Measurements from ENCODE around the gene WIPI1.
"Not testable (repeated sequence)": the region's sequence is repeated elsewhere in the genome, so short reads cannot be mapped to it uniquely, and the experiment has no call there.

WIPI1 gene

DNA sequence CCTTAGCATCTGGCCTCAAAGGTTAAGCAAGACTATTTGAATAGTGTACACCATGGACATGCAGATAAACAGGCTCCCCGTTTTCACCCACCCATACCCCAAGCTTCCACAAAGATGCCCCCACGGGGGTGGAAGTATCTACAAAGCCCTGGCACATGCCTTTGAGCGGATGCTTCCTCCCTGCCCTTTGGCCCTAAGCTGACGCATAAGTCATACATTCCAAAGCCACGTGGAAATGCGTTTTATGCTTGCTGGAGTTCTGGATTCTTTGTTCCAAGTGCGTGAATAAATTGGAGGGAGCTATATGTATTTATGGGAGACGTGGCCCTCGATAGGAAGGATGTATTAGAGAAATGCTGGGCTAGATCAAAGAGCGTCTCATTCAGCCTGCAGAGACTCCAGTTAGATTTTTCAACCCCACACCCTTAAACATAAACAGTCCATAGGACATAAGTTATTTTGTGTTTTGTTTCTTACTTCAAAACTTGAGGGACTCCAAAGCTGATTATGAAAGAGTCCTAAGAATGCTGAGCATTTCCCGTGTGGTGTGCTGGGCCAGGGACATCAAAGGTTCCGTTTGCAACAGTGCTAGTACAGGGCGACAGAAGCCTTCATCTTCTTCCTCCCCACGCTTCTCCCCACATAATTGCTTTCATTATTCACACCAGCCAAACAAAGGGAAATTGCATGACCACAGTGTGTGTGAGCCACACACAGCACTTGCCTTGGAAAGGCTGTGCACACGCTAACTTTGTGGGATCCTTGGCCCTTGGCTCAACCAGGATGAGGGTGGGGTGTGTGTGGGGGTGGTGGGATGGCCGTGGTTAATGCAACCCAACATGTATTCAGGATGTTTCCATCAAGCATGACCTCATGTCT lies 73.6 kb downstream of the WIPI1 start:
- DNase-seq: peak in 1 of 2 experiments; percentile 30

GRCh38 chr17:68383120-68383442 lies 74.2 kb downstream of the WIPI1 start:
- no peak for DNase-seq

DNA sequence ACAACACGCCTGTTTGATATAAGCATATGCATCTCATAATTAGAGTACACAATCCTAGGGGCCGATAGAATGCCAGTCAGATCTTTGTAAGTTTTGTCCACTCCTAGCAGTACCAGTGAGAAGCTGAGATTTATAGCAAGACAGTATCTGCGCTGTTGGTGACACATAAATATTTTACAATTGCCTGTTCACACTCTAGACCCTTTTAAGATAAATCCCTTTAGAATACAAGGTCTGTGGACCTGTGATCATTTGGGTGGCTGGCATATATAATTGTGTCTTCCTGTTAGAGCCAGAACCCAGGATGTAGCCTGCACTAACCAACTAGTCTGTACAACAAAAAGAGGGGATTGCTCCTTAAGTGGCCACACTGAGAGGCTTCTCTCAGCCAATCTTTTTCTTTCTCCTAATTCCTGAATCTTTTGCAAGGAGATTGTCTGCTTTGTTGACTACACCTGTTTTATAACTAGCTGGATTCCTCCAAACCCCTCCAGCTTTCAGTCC lies 74.7 kb downstream of the WIPI1 start:
- DNase-seq: no peak

DNA sequence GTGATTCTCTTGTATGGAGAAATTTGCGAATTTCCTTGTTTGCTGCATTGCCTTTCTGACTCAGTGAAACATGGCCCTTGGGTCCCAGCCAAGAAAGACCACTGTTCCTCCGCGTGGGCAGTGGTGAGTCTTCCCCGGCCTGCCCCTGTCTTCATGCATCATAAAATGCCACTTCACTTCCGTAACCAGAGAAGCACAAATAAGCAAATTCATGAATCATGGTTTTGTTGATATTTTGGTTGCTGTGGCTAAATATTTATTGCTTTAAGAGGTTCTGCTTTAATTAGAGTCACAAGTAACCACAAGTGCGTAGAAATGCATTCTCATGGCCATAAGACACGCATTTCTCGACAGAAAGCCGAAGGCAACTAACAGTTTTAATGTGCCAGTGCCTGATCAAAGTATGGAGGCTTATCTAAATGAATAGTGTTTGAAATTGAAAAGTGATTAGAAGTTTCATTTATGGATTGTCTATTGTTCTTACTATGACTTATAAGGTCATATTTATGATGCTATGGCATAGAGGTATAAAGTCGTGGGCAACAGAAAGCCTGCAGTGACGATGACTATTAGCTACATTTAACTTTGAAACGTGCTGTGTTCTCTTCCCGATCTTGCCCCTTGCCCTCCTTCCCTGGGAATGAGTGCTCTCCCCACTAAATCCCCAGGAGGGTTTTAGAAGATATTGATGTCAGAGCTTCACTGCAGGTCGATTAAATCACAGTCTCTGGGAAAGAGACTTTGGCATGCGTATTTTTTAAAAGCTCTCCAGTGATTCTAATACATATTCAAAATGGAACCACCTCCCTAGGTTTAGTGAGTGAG lies 76.0 kb downstream of the WIPI1 start:
- peak; percentile 27 to 42 for DNase-seq

GRCh38 chr17:68379692-68380677 lies 77.3 kb downstream of the WIPI1 start:
- no peak for DNase-seq

GRCh38 chr17:68379177-68379510 lies 78.2 kb downstream of the WIPI1 start:
- DNase-seq: no peak

- no peak for DNase-seq
Observed at GRCh38 chr17:68378268-68379176, 78.8 kb downstream of the WIPI1 start.

- DNase-seq: no peak
Observed at GRCh38 chr17:68377771-68378267, 79.5 kb downstream of the WIPI1 start.

DNA sequence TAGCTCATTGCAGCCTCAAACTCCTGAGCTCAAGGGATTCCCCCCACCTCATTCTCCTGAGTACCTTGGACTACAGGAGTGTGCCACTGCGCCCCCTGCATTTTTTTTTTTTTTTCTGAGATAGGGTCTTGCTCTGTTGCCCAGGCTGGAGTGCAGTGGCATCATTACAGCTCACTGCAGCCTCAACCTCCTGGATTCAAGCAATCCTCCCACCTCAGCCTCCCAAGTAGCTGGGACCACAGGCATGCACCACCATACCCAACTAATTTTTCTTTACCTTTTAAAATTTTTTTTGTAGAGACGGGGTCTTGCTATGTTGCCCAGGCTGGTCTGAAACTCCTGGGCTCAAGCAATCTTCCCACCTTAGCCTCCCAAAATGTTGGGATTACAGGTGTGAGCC lies 81.1 kb downstream of the WIPI1 start:
- DNase-seq: not testable (repeated sequence)

- no peak for DNase-seq
Observed at GRCh38 chr17:68375566-68375965, 81.7 kb downstream of the WIPI1 start.

Measured in activated T-cell treated with anti-CD3 and anti-CD28 coated beads, Interleukin-2, amount 50 U/mL, for 48 hours (primary cell).